Lower leg skin (tissue), 4 donors: ENCODE results near the gene LPIN3. TPM values are rescaled to one million over a fixed set of nuclear protein-coding genes. Genes with fewer than 3 reads are reported as not detected.

Source experiments
- DNase-seq, 2 donors: peaks; one replicate each; pipeline ENCODE4 v3.0.0-alpha.2; 2019; ENCODE audit warnings: low spot score in 2 of 2
- H3K4me3 ChIP-seq: fragments of 200-600 bp; sonication (generic); 2 replicates; pipeline ENCODE4 v1.5.1; 2017; ENCODE audit warnings: mild to moderate bottlenecking, low read depth; ENCODE audit not compliant: poor library complexity, severe bottlenecking
- CTCF ChIP-seq, 3 donors: fragments of 450-650 bp; IDR thresholded peaks; one replicate each; pipeline ENCODE4 v1.5.1; 2016; ENCODE audit warnings: antibody characterized with exemption in 3 of 3, mild to moderate bottlenecking in 3 of 3, moderate library complexity in 2 of 3
- POLR2A ChIP-seq, 2 donors: fragments of 450-650 bp; IDR thresholded peaks; one replicate each; pipeline ENCODE4 v1.6.1; 2016 to 2017; ENCODE audit warnings: antibody characterized with exemption in 2 of 2, mild to moderate bottlenecking in 1 of 2, moderate library complexity in 1 of 2
- WGBS, 2 donors: methylation state at CpG; one replicate each; pipeline ENCODE4 v1.1.5; 2018; 5-methylcytosine and 5-hydroxymethylcytosine counted together
- intact Hi-C: fragments of 100-400 bp; cut with DNase I; formaldehyde crosslinking; loops from one replicate; pipeline ENCODE4 v1.15.0; 2023; ENCODE audit warnings: low total_unique reads
- total RNA-seq, 4 donors: library from RNA; depleted of rRNA; stranded (reverse); fragments of >200 nt; gene quantifications; one replicate each; pipeline ENCODE4 v1.1.0, GENCODE V29; 2016

Gene LPIN3
- total RNA-seq, 4 donors from 2014 or later, result 53.3 to 135 (median 66.6) TPM

GRCh38 chr20:41334036-41334435 lies 6.6 kb upstream of the LPIN3 start:
- WGBS, 2 donors, result 92 to 98% methylated on average over 2 of the region's 2 CpGs
- TF ChIP-seq POLR2A (IDR thresholded peaks at IDR 0.05), result no peak
- no peak for TF ChIP-seq CTCF (IDR thresholded peaks at IDR 0.05)
- intact Hi-C loops, result no loop called here
- no peak overlapping the region for H3K4me3 ChIP-seq
- DNase-seq, result no peak

GRCh38 chr20:41334443-41335421 lies 5.9 kb upstream of the LPIN3 start:
- TF ChIP-seq POLR2A (IDR thresholded peaks at IDR 0.05) (no peak), CTCF (IDR thresholded peaks at IDR 0.05) (no peak)
- intact Hi-C loops, result no loop called here
- no peak overlapping the region for H3K4me3 ChIP-seq
- WGBS, 2 donors, result 85% methylated on average over 15 of the region's 15 CpGs
- peak in 1 of 2 donors; percentile 45 for DNase-seq

GRCh38 chr20:41335591-41335990 lies 5.0 kb upstream of the LPIN3 start:
- WGBS, 2 donors, result 59 to 83% methylated on average over 1 of the region's 1 CpG
- DNase-seq, result no peak
- intact Hi-C loops, result no loop called here
- no peak for TF ChIP-seq CTCF (IDR thresholded peaks at IDR 0.05)
- TF ChIP-seq POLR2A (IDR thresholded peaks at IDR 0.05), result no peak
- H3K4me3 ChIP-seq, result no peak overlapping the region

GRCh38 chr20:41336711-41337492 lies 3.7 kb upstream of the LPIN3 start:
- H3K4me3 ChIP-seq, result no peak overlapping the region
- intact Hi-C loops, result no loop called here
- no peak for TF ChIP-seq POLR2A (IDR thresholded peaks at IDR 0.05)
- no peak for TF ChIP-seq CTCF (IDR thresholded peaks at IDR 0.05)
- no peak for DNase-seq
- 90 to 92% methylated on average over 4 of the region's 4 CpGs for WGBS, 2 donors

GRCh38 chr20:41339957-41340326 lies 679 bp upstream of the LPIN3 start:
- DNase-seq, result peak; percentile 87 to 98
- TF ChIP-seq CTCF (IDR thresholded peaks at IDR 0.05) (peak in 1 of 3 donors; percentile 99), POLR2A (IDR thresholded peaks at IDR 0.05) (no peak)
- H3K4me3 ChIP-seq, result no peak overlapping the region
- intact Hi-C loops, result loop anchor here (5.0 kb wide), 2 partner anchors 168 to 227 kb away; no protein-coding TSS in a partner anchor
- WGBS, 2 donors, result 5% methylated on average over 25 of the region's 25 CpGs
